ENCODE results near the gene FMN1.

GRCh38 chr15:33169625-33170024 lies 24.9 kb downstream of the FMN1 start:
- TF ChIP-seq EZH2 (IDR thresholded peaks at IDR 0.05; ENCODE audit: insufficient read depth, poor library complexity, severe bottlenecking) = no peak
- TF ChIP-seq EZH2phosphoT487 (IDR thresholded peaks at IDR 0.05; ENCODE audit: insufficient read depth, low read depth) = no peak
